ENCODE data around the gene STPG4. TPM values are rescaled to one million over a fixed set of nuclear protein-coding genes. Genes with fewer than 3 reads are reported as not detected.
A peak's percentile ranks its signal among the peaks of the same experiment; 100 is the strongest.

Gene STPG4
- total RNA-seq, 4 donors from 2014 or later = 0.22 to 1.1 (median 0.42) TPM; not detected in 1

GRCh38 chr2:47181176-47181575 is 26.1 kb upstream of the STPG4 start:
- no peaks in the 10 kb centered on the region for H3K9me3 ChIP-seq
- no peak for DNase-seq
- H3K4me3 ChIP-seq (replicated peaks in 1 of 3) = no peak overlapping the region
- H3K27ac ChIP-seq = no peak overlapping the region
- no peaks in the 10 kb centered on the region for H3K27me3 ChIP-seq
- WGBS, 2 donors = 93 to 98% methylated on average over 1 of the region's 1 CpG
- H3K4me1 ChIP-seq = no peaks in the 10 kb centered on the region
- no peaks in the 10 kb centered on the region for H3K36me3 ChIP-seq
- intact Hi-C loops (cut with DNase I) = no loop called here
- no peak for TF ChIP-seq POLR2A (IDR thresholded peaks at IDR 0.05)
- TF ChIP-seq, protein P1, sequence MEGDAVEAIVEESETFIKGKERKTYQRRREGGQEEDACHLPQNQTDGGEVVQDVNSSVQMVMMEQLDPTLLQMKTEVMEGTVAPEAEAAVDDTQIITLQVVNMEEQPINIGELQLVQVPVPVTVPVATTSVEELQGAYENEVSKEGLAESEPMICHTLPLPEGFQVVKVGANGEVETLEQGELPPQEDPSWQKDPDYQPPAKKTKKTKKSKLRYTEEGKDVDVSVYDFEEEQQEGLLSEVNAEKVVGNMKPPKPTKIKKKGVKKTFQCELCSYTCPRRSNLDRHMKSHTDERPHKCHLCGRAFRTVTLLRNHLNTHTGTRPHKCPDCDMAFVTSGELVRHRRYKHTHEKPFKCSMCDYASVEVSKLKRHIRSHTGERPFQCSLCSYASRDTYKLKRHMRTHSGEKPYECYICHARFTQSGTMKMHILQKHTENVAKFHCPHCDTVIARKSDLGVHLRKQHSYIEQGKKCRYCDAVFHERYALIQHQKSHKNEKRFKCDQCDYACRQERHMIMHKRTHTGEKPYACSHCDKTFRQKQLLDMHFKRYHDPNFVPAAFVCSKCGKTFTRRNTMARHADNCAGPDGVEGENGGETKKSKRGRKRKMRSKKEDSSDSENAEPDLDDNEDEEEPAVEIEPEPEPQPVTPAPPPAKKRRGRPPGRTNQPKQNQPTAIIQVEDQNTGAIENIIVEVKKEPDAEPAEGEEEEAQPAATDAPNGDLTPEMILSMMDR (IDR thresholded peaks at IDR 0.05) = no peak

DNA sequence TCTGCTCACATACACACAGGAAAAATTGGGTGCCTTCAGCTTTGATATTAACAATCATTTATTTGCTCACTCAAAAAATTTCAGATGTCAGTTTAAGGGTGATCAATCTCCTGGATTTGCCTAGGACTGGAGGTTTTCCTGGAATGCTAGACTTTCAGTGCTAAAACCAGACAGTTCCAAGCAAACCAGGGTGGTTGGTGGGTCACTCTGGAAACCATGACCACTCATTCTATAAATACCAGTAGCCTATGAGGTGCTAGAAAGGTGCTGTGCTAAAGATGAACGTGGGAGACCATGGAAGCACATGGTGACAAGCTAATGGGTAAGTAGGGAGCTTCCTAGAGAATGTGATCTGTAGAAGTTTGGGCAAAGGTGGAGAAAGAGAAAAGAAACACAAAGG is 25.4 kb upstream of the STPG4 start:
- no peaks in the 10 kb centered on the region for H3K36me3 ChIP-seq
- H3K27ac ChIP-seq = no peak overlapping the region
- H3K27me3 ChIP-seq = no peaks in the 10 kb centered on the region
- no peaks in the 10 kb centered on the region for H3K9me3 ChIP-seq
- intact Hi-C loops (cut with DNase I) = no loop called here
- DNase-seq = no peak
- H3K4me3 ChIP-seq (replicated peaks in 1 of 3) = no peak overlapping the region
- TF ChIP-seq, protein P1 (IDR thresholded peaks at IDR 0.05) = no peak
- no peak for TF ChIP-seq POLR2A (IDR thresholded peaks at IDR 0.05)
- H3K4me1 ChIP-seq = no peaks in the 10 kb centered on the region
- WGBS, 2 donors = 83 to 95% methylated on average over 1 of the region's 1 CpG

DNA sequence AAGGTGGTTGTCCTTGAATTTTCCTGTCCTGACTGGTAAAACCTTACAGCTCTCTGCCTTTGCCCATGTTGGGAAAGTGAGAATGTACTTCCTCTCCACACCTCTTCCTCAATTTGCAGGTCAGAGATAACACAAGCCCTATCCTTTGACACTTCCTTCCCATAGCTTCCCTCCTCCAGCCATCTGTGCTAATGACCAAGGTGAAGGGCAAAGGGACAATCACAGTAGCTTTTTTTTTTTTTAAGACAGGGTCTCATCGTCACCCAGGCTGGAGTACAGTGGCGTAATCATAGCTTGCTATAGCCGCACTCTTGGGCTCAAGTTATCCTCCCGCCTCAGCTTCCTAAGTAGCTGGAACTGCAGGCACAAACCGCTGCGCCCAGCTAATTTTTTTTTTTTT is 24.3 kb upstream of the STPG4 start:
- H3K9me3 ChIP-seq = no peaks in the 10 kb centered on the region
- no peaks in the 10 kb centered on the region for H3K27me3 ChIP-seq
- no peak for DNase-seq
- H3K4me1 ChIP-seq = peaks cover 3 to 4% of the 10 kb centered on the region in 2 donors
- no peak overlapping the region for H3K27ac ChIP-seq
- intact Hi-C loops (cut with DNase I) = no loop called here
- H3K36me3 ChIP-seq = no peaks in the 10 kb centered on the region
- TF ChIP-seq, protein P1 (IDR thresholded peaks at IDR 0.05) = no peak
- TF ChIP-seq POLR2A (IDR thresholded peaks at IDR 0.05) = no peak
- no peak overlapping the region for H3K4me3 ChIP-seq (replicated peaks in 1 of 3)
- 90 to 96% methylated on average over 6 of the region's 6 CpGs for WGBS, 2 donors

DNA sequence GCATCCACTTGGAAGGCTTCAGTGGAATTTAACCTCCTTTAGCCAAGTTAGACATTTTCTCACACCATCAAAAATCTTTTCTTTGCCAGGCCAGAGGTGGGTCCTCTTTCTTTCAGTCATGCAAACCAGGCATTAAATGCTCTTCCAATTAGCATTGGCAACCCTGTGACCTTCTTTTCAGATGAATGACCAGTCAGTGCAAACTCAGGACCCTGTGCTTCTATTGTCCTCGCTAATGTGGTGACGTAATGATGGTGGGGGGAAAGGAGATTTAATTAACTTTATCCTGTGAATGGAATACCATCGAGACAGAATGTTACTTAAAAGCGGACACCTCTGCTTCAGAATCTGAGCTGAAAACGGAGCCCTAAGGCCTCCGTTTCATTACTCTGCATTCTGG is 23.2 kb upstream of the STPG4 start:
- no peaks in the 10 kb centered on the region for H3K27me3 ChIP-seq
- TF ChIP-seq, protein P1 (IDR thresholded peaks at IDR 0.05) = no peak
- no peak for TF ChIP-seq POLR2A (IDR thresholded peaks at IDR 0.05)
- WGBS, 2 donors = 92% methylated on average over 6 of the region's 6 CpGs
- intact Hi-C loops (cut with DNase I) = no loop called here
- no peaks in the 10 kb centered on the region for H3K36me3 ChIP-seq
- peaks cover 11 to 14% of the 10 kb centered on the region in 2 donors for H3K4me1 ChIP-seq
- H3K27ac ChIP-seq = no peak overlapping the region
- no peak overlapping the region for H3K4me3 ChIP-seq (replicated peaks in 1 of 3)
- DNase-seq = no peak
- no peaks in the 10 kb centered on the region for H3K9me3 ChIP-seq

DNA sequence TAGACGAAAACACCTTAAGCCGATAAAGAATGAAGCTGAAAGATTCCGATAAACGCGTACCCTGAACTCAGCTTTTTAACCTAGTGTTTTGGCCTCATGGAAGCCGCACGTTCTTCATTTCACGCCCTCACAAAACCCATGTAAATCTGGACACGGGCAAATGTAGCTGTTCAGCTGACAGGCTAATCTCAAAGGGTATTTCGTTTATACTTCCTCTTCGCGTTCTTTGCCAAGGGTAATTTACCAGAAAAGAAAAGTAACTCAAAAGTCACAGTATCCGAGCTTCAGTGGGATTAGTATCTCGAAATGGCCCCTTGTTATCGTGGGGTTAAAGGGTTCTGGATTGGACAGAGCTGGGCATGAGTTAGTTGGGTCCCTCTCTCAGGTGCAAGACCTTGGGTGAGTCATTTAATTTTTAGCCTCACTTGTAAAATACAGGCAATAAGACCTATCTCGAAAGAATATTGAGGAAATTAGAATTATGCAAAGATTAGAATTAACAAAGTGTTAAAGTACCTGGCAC is 22.0 kb upstream of the STPG4 start:
- no peaks in the 10 kb centered on the region for H3K9me3 ChIP-seq
- H3K36me3 ChIP-seq = no peaks in the 10 kb centered on the region
- DNase-seq = no peak
- H3K4me1 ChIP-seq = peaks cover 22 to 26% of the 10 kb centered on the region in 2 donors
- 18 to 21% methylated on average over 16 of the region's 16 CpGs for WGBS, 2 donors
- no peaks in the 10 kb centered on the region for H3K27me3 ChIP-seq
- TF ChIP-seq, protein P1 (IDR thresholded peaks at IDR 0.05) = no peak
- no peak for TF ChIP-seq POLR2A (IDR thresholded peaks at IDR 0.05)
- H3K27ac ChIP-seq = peak overlapping the region; percentile 98 to 99 (median 99)
- peak overlapping the region; percentile 56 to 93 (median 86) for H3K4me3 ChIP-seq (replicated peaks in 1 of 3)
- intact Hi-C loops (cut with DNase I) = no loop called here

Measured in thyroid gland (tissue), 4 donors.